Ascending aorta (tissue), 2 donors: ENCODE data around the gene TIMM22. TPM values are rescaled to one million over a fixed set of nuclear protein-coding genes. Genes with fewer than 3 reads are reported as not detected.
"Not testable (repeated sequence)": the region's sequence is repeated elsewhere in the genome, so short reads cannot be mapped to it uniquely, and the experiment has no call there.

Experiments
- DNase-seq, 2 donors: peaks; one replicate each; pipeline ENCODE4 v3.0.0-alpha.2; 2019; ENCODE audit warnings: low spot score in 2 of 2
- H3K27ac ChIP-seq, 2 donors: fragments of 200-600 bp; sonication (generic); one replicate each; pipeline ENCODE4 v1.5.1; 2016 to 2017; ENCODE audit warnings: mild to moderate bottlenecking in 1 of 2
- H3K27me3 ChIP-seq: fragments of 200-600 bp; sonication (generic); one replicate; pipeline ENCODE4 v1.5.1; 2017
- H3K36me3 ChIP-seq, 2 donors: fragments of 200-600 bp; sonication (generic); one replicate each; pipeline ENCODE4 v1.5.1; 2016
- H3K4me1 ChIP-seq, 2 donors: fragments of 200-600 bp; sonication (generic); one replicate each; pipeline ENCODE4 v1.5.1; 2016 to 2017; ENCODE audit warnings: mild to moderate bottlenecking in 1 of 2
- H3K4me3 ChIP-seq, 2 donors: fragments of 200-600 bp; sonication (generic); one replicate each; pipeline ENCODE4 v1.5.1; 2016 to 2017; ENCODE audit warnings: mild to moderate bottlenecking in 1 of 2
- H3K9me3 ChIP-seq, 2 donors: fragments of 200-600 bp; sonication (generic); one replicate each; pipeline ENCODE4 v1.5.1; 2016
- intact Hi-C: fragments of 100-400 bp; cut with DNase I; formaldehyde crosslinking; loops from one replicate; pipeline ENCODE4 v1.15.1; 2023
- total RNA-seq: library from RNA; depleted of rRNA; stranded (reverse); fragments of >200 nt; gene quantifications from one replicate; pipeline ENCODE4 v1.1.0, GENCODE V29; 2016
- TF ChIP-seq, protein P1 (sequence below), 3 experiments: fragments of 200-600 bp in 2 of 3; fragments of 450-650 bp in 1 of 3; sonication (generic) in 2 of 3; IDR thresholded peaks; one replicate each; pipeline ENCODE4 v1.5.1; 2016 to 2019; ENCODE audit warnings: antibody characterized with exemption in 3 of 3, mild to moderate bottlenecking in 1 of 3, moderate library complexity in 1 of 3

TIMM22 gene
- total RNA-seq, 1 donor from 2014 or later: 12.1 TPM

DNA sequence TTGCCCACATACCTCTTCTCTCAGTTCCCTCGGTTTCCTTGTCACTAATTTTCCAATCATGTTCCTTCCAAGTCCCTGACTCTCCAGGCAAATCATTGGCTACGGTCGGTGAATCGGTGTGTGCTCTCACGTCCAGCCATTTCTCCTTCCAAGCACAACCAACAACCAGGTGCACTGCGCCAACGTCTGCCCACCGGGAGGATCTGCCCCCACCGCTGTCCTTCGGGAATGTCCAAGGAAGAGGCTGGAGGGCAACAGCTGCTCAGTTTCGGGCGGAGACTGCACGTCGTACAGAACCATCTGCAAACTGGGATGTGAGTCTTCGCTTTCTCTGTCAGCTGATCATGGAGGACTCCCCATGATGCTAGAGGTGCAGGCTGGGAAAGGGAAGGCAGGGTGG lies 9.0 kb upstream of the TIMM22 start:
- TF ChIP-seq, protein P1, sequence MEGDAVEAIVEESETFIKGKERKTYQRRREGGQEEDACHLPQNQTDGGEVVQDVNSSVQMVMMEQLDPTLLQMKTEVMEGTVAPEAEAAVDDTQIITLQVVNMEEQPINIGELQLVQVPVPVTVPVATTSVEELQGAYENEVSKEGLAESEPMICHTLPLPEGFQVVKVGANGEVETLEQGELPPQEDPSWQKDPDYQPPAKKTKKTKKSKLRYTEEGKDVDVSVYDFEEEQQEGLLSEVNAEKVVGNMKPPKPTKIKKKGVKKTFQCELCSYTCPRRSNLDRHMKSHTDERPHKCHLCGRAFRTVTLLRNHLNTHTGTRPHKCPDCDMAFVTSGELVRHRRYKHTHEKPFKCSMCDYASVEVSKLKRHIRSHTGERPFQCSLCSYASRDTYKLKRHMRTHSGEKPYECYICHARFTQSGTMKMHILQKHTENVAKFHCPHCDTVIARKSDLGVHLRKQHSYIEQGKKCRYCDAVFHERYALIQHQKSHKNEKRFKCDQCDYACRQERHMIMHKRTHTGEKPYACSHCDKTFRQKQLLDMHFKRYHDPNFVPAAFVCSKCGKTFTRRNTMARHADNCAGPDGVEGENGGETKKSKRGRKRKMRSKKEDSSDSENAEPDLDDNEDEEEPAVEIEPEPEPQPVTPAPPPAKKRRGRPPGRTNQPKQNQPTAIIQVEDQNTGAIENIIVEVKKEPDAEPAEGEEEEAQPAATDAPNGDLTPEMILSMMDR (IDR thresholded peaks at IDR 0.05): no peak
- no peaks in the 10 kb centered on the region for H3K27me3 ChIP-seq
- H3K4me1 ChIP-seq: no peaks in the 10 kb centered on the region
- H3K9me3 ChIP-seq: no peaks in the 10 kb centered on the region
- intact Hi-C loops: no loop called here
- no peak overlapping the region for H3K4me3 ChIP-seq
- DNase-seq: no peak
- no peaks in the 10 kb centered on the region for H3K36me3 ChIP-seq
- H3K27ac ChIP-seq: no peak overlapping the region

DNA sequence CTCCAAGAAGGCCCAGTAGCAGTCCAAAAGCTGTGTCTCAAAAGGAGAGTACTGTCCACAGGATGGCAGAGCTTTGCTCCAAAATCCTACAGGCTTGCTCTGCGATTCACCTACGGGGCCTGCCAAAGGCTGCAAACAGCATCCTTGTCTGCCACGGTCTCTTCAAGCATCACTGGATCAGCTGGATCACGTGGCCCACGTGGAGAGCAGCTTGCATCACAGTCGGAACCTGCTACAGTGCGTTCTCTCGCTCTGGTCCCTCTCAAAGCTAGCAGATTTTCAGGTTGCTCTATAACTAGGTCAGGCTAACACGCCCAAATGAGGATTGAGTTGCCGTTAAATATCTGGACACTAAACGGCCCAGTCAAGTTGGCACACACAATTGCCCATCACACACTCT lies 8.4 kb upstream of the TIMM22 start:
- TF ChIP-seq, protein P1 (IDR thresholded peaks at IDR 0.05): no peak
- no peak for DNase-seq
- Histone ChIP-seq H3K27ac (no peak overlapping the region), H3K9me3 (no peaks in the 10 kb centered on the region), H3K27me3 (no peaks in the 10 kb centered on the region), H3K36me3 (no peaks in the 10 kb centered on the region), H3K4me3 (no peak overlapping the region), H3K4me1 (no peaks in the 10 kb centered on the region)
- intact Hi-C loops: no loop called here

DNA sequence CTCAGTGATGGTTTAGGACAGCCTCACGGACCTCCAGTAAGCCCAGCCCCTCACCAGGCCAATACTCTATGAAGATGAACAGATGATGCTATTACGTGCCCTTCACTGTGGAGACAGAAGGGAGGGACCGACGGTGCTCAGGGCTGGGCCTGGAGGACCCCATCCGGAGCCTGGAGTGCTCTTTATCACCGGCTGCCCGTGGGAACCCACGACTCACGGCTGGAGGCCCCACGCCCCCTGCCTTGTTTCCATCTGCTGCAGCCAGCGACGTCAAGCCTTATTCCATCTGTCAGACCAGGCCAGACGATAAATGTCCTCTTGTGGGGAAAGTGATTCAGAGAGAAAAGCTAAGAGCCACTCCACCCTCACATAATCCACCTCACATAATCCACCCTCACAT lies 4.0 kb upstream of the TIMM22 start:
- no peaks in the 10 kb centered on the region for H3K36me3 ChIP-seq
- H3K27ac ChIP-seq: no peak overlapping the region
- H3K27me3 ChIP-seq: no peaks in the 10 kb centered on the region
- intact Hi-C loops: no loop called here
- DNase-seq: no peak
- H3K4me1 ChIP-seq: peaks cover 4 to 10% of the 10 kb centered on the region in 2 donors
- no peak overlapping the region for H3K4me3 ChIP-seq
- no peaks in the 10 kb centered on the region for H3K9me3 ChIP-seq
- TF ChIP-seq, protein P1 (IDR thresholded peaks at IDR 0.05): no peak

DNA sequence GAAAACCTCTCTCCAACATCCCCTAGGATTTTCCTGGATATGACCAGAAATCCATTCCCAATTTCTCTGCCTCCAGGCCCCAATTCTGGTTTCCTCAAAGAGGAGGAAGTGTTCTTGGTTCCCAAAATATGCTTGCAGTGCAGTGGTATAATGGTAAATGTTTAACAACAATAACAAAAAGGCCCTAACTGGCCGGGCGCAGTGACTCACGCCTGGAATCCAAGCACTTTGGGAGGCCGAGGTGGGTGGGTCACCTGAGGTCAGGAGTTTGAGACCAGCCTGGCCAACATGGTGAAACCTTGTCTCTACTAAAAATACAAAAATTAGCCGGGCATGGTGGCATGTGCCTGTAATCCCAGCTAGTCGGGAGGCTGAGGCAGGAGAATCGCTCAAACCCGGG lies 1.6 kb upstream of the TIMM22 start:
- not testable (repeated sequence) for H3K27me3 ChIP-seq, H3K27ac ChIP-seq, H3K9me3 ChIP-seq, H3K4me3 ChIP-seq, DNase-seq, H3K36me3 ChIP-seq
- intact Hi-C loops: loop anchor here (5.0 kb wide), 1 partner anchor 203 kb away; no protein-coding TSS in a partner anchor
- peaks cover 8 to 16% of the 10 kb centered on the region in 2 donors for H3K4me1 ChIP-seq

DNA sequence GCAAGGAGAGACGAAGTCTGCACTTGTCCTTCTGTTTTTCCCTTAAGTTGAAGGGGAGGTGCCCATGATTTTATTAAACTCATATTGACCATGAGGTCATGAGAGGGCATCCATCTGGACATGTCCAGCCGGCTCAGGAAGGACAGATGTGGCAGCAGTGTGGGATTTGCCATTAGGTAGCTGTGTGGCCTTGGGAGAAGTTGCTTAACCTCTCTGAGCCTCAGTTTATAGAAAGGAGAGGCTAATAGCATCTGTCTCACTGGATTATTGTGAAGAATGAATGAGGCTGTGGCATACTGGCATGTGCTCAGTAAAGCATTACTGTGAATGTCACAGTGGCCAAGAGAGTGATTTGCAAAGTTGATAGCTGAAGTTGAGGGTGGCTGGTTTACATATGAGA lies 1.2 kb downstream of the TIMM22 start:
- no peaks in the 10 kb centered on the region for H3K27me3 ChIP-seq
- DNase-seq: no peak
- intact Hi-C loops: loop anchor here (5.0 kb wide), 1 partner anchor 206 kb away; no protein-coding TSS in a partner anchor
- no peak overlapping the region for H3K27ac ChIP-seq
- TF ChIP-seq, protein P1 (IDR thresholded peaks at IDR 0.05): no peak
- peaks cover 7 to 23% of the 10 kb centered on the region in 2 donors for H3K36me3 ChIP-seq
- H3K4me3 ChIP-seq: peak overlapping the region; percentile 83 to 86
- H3K4me1 ChIP-seq: peaks cover 28 to 42% of the 10 kb centered on the region in 2 donors
- no peaks in the 10 kb centered on the region for H3K9me3 ChIP-seq

DNA sequence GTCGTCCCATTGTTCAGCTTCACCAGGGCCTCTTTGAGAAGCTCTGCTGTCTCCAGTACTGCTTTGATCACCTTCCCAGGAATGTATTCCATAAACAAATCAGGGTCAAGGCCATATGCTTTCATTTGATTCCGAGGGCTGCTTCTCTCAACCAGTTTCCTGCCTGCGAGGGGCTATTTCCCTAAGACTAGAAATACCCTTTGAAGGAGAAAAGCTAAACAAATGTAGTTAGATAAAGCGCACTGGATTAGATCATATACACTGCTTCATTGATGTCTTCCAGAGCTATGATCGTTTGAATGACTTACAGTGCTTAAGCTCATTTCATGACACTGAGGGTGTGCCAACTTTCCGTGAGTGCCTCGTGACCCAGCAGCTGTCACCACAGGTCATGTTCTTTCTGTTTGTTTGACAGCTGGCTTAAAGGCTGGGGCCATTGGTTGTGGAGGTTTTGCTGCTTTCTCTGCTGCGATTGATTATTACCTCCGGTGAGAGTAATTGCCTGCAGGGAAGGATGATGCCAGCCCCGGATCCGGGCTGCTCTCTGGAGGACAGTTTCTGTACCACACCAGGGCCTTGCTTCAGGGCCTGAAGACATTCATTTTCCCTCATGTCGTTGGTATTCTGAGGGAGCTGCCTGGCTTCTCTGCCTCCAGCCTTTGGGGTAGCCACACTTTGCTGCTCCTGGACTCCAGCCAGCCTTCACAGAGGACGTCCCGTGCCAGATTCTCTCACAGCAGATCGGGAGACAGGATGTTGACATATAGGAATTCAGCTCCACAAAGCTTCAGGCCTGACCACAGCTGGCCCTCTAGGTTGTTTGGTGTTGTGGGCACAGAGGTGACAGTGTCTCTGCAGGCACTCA lies 3.9 kb downstream of the TIMM22 start:
- TF ChIP-seq, protein P1 (IDR thresholded peaks at IDR 0.05): no peak
- no peak overlapping the region for H3K4me3 ChIP-seq
- intact Hi-C loops: loop anchor here (2.0 kb wide), 1 partner anchor 46 kb away; no protein-coding TSS in a partner anchor
- peaks cover 11 to 37% of the 10 kb centered on the region in 2 donors for H3K36me3 ChIP-seq
- H3K27ac ChIP-seq: peak overlapping the region; percentile 84 to 89
- DNase-seq: peak in 1 of 2 donors; percentile 70
- H3K9me3 ChIP-seq: no peaks in the 10 kb centered on the region
- H3K4me1 ChIP-seq: peaks cover 41 to 68% of the 10 kb centered on the region in 2 donors
- no peaks in the 10 kb centered on the region for H3K27me3 ChIP-seq
